LoVo (cell line): ENCODE results near the gene LRRC49.
"Not testable (repeated sequence)": the region's sequence is repeated elsewhere in the genome, so short reads cannot be mapped to it uniquely, and the experiment has no call there.

ENCODE experiments used
- DNase-seq: peaks from one replicate; pipeline ENCODE4 v3.0.0-alpha.2; 2016; ENCODE audit warnings: low spot score

The LRRC49 gene

DNA sequence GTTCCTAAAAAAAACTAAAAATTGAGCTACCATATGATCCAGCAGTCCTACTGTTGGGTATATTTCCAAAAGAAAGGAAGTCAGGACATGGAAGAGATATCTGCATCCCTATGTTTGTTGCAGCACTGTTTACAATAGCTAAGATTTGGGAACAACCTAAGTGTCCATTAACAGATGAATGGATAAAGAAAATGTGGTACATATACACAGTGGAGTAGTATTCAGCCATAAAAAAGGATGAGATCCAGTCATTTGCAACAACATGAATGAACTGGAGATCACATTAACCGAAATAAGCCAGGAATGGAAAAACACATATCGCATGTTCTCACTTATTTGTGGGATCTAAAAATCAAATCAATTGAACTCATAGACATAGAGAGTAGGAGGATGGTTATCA is 29.5 kb downstream of the LRRC49 start:
- DNase-seq = no peak

DNA sequence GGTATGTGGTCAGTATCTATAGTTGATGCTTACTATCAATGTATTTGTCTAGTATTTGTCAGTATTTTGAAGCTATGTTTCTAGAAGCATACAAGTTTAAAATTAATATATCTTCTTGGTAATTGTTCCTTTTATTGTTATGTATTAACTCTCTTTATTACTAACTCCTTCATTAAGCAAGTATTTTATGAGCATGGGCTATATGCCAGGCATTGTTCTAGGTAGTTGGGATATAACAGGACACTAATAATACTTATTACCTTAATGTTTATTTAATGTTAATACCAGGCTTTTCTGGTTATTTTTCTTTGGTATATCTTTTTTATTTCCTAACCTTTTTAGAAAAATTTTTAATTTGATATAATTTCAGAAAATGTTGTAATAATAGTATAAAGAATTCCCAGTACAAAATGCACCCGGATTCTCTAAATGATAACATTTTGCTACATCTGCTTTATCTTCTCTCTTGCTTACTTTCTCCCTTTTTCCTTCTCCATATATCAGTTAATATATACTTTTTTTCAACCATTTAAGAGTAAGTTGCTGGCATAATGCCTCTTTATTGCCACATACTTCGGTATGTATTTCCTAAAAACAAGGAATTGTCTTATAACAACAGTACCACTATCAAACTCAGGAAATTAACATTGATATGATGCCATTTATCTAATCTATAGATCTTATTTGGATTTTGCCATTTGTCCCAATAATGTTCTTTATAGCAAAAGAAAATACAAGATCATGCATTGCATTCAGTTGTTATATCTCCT is 30.9 kb downstream of the LRRC49 start:
- no peak for DNase-seq

DNA sequence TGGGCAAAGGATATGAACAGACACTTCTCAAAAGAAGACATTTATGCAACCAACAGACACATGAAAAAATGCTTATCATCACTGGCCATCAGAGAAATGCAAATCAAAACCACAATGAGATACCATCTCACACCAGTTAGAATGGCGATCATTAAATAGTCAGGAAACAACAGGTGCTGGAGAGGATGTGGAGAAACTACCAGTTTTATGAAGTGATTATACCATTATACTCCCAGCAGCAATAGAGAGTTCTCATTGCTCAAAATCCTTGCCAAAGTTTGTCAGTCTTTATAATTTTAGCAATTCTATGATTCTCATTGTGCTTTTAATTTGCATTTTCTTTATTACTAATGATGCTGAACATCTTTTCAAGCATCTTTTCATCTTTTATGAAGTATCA is 34.3 kb downstream of the LRRC49 start:
- not testable (repeated sequence) for DNase-seq

DNA sequence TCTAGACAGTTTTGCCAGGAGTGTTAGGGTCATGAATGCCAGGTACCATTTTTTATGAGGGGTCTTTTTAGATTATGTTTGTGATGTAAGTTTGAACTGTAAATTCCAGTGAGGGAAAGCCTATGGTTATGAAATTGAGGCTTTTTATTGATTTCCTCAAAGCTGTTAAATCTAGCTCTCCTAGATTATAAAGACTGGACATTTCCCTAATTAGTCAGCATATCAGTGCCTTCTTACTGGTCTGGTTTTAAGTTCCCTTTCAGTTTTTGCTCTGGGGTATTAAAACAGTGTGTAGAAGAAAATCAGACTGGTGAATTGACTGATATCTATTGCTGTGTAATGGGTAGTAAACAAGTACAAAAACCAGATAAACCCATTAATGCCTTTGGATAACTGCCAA is 39.2 kb downstream of the LRRC49 start:
- no peak for DNase-seq

- DNase-seq = no peak
Observed at GRCh38 chr15:70932397-70932796, 39.8 kb downstream of the LRRC49 start.

GRCh38 chr15:70933411-70933810 is 40.8 kb downstream of the LRRC49 start:
- DNase-seq = no peak

GRCh38 chr15:70935631-70936030 is 43.0 kb downstream of the LRRC49 start:
- DNase-seq = no peak

- DNase-seq = no peak
Observed at GRCh38 chr15:70936326-70936725, 43.7 kb downstream of the LRRC49 start.

DNA sequence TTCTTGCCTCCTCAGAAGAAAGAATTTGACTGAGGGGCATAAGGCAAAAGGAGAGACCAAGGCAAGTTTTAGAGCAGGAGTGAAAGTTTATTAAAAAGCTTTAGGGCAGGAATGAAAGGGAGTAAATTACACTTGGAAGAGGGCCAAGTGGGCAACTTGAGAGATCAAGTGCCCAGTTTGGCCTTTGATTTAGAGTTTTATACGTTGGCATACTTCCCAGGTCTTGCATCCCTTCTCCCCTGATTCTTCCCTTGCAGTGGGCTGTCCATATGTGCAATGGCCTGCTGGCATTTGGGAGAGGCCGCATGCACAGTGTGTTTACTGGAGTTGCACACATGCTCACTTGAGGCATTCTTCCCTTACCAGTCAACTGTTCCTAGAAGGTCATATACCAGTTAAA is 50.7 kb downstream of the LRRC49 start:
- DNase-seq = peak; percentile 30

GRCh38 chr15:70947351-70948335 is 55.0 kb downstream of the LRRC49 start:
- DNase-seq = no peak

GRCh38 chr15:70950953-70951352 is 58.3 kb downstream of the LRRC49 start:
- DNase-seq = no peak

DNA sequence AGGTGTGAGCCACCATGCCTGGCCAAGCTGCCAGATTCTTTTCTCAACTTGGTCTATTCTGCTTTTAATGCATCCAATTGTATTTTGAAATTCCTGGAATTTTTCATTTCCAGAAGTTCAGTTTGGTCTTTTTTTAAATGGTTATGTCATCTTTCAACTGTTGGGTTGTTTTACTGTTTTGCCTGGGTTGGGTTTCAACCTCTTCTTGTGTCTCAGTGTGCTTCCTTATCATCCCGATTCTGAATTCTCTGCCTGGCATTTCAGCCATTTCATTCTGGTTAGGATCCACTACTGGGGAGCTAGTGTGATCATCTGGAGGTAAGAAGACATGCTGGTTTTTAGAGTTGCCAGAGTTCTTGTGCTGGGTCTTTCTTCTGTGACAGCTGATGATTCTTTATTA is 61.5 kb downstream of the LRRC49 start:
- no peak for DNase-seq

GRCh38 chr15:70954733-70955132 is 62.1 kb downstream of the LRRC49 start:
- no peak for DNase-seq

DNA sequence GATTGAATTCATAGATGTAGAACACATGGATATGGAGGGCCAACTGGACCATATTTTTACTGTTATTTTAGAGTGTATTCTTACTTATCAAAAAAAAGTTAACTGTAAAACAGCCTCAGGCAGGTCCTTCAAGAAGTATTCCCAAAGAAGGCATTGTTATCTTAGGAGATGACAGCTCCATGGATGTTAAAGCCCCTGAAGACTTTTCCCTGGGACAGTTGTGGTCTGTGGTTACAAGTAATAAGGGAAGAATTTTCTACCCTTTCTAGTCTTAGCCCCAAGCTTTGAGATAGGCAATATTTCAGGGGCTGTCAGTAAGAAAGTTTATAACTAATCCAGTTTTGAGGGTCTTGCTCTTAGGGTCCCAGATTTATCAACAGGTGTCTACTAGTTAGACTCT is 62.5 kb downstream of the LRRC49 start:
- no peak for DNase-seq

DNA sequence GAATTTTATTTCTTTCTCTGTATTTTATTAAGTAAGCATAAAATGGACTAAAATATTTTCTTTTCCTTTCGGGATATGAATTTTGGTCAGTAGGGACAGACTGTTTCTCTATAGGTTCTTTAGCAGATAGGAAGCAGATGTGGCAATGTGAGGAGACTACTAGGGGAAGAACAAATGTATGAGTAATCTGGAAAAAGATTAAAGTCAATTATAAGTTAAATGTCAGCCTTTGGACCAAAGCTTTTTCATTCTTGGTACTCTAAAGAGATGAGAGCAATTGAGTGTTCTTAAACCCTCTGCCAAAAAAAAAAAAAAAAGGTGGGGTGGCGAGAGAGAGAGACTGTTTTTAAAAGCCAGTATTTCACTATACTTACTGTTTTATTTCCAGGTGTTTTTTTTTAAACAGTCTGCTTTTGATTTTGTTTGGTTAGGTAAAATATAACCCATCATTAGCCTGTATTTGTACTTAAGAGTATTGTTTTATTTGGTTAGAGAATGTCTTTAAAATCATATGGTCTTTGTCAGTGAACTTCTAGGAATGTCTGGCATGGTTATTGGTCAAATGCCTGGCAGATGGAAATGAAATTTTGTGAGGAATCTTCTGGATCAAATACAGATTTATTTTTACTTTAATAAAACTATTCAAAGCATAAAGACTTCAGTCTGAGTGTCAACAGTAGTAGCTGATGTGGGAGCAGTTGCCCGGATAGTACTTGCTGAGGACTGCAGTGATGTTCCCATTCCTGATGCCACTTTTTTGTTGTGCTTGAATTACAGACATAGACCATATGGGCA is 63.8 kb downstream of the LRRC49 start:
- no peak for DNase-seq

GRCh38 chr15:70962084-70962483 is 69.5 kb downstream of the LRRC49 start:
- no peak for DNase-seq

DNA sequence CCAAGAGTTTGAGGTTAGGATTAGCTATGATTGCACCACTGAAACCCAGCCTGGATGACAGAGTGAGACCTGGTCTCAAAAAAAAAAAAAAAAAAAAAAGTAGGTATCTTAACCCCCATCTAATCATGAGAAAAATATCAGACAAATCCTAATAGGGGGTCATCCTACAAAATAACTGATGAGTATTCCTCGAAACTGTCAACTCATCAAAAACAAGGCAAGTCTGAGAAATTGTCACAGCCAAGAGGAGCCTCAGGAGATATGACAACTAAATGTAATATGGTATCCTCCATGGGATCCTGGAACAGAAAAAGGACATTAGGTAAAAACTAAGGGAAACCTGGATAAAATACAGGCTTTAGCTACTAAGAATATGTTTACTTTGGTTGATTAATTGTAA is 70.6 kb downstream of the LRRC49 start:
- DNase-seq = no peak

DNA sequence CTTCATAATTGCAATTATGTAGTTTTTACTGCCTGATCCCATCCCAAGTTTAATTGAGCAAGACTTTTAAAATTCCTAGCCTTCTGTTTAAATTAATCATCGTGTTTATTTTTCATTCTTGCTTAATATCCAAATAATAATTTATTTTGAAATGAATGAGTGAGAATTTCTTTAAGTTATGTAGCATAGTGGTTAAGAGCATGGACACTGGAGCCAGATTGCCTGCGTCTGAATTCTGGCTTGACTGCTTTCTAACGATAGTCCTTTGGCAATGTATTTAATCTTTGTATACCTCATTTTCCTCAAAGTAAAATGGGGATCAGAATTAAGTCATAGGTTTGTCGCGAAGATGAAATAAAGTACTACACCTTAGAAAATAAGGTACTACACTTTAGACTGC is 71.4 kb downstream of the LRRC49 start:
- DNase-seq = no peak

GRCh38 chr15:70964686-70965085 is 72.1 kb downstream of the LRRC49 start:
- DNase-seq = no peak

DNA sequence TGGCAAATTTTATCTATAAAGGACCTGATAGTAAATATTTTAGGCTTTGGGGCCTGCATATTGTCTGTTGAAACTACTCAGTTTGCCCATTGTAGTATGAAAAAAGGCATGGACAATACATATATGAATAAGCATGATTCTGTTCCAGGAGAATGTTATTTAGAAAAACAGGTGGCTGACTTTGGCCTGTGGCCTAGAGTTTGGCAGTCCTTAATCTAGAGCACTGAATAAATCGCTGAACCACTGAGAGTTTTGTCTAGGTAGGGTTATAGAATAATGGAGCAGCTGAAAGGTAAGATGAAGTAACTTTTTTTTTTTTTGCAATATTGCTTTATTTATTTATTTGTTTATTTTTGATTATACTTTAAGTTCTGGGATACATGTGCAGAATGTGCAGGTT is 75.0 kb downstream of the LRRC49 start:
- no peak for DNase-seq

DNA sequence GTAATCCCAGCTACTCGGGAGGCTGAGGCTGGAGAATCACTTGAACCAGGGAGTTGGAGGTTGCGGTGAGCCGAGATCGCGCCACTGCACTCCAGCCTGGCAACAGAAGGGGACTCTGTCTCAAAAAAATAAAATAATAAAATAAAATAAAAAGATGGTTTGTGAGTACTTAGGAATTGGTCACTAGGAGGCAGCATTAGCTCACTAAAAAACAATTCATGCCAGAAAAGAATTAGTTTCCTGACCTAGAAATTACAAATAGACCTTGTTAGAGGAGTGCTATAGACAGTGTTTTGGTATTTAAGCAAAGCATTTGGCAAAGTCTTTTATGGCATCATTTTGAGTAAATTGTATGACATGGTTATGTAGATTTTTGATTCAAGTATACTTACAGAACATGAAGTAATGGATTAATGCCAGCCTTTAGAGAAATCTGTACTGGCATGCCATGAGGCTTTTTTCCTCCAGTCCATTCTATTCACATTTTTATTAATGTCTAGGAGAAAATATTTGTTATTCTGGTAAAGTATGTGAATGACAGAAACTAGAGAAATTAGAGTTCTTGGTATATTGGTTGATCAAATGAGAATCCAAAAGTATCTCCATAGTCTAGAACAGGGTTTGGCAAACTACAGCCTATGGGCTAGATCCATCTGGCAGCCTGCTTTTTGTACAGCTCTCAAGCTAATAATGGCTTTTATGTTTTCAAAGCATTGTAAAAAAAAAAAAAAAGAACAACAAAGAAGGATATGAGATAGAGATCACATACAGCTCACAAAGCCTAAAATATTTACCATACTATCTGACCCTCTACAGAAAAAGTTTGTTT is 81.6 kb downstream of the LRRC49 start:
- peak; percentile 60 for DNase-seq
